Left lobe of liver (tissue), 2 donors: ENCODE data around the gene SEMA5A. TPM values are rescaled to one million over a fixed set of nuclear protein-coding genes. Genes with fewer than 3 reads are reported as not detected.

Source experiments
- ATAC-seq: fragments of 200-7000 bp; cut with Tn5 transposase; one replicate; pipeline ENCODE4 v1.9.1; 2020; ENCODE audit warnings: mild to moderate bottlenecking, moderate library complexity
- DNase-seq: peaks from one replicate; pipeline ENCODE4 v3.0.0-alpha.2; 2020; ENCODE audit warnings: low spot score
- total RNA-seq: library from RNA; stranded (reverse); gene quantifications from one replicate; pipeline ENCODE4 v1.2.1, GENCODE V29; 2021
- donor health status: DM: no; HTN: no; CAD: no; lungs with moderate emphysema.
- donor health status: DM: no; HTN: yes; CAD: no.

The SEMA5A gene
- total RNA-seq, 1 donor from 2014 or later, result 5.7 TPM

GRCh38 chr5:9515436-9515835 is 30.4 kb downstream of the SEMA5A start:
- ATAC-seq (no peak), DNase-seq (no peak)

DNA sequence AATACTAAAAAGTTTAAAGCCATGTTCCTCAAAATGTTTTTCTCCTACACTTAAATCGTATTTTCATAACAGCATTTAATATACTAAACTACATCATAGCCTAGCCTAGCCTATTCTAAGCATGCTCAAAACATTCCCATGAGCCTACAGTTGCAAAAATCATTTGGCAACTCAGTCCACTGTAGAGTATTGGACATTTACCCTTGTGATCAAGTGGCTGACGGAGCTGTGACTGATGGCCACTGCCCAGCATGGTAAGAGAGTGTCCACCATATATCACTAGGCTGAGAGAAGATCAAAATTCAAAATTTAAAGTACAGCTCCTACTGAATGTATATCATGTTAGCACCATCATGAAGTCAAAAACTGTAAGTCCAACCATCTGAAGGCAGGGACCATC is 30.9 kb downstream of the SEMA5A start:
- no peak for ATAC-seq
- DNase-seq, result no peak

GRCh38 chr5:9513827-9514226 is 32.0 kb downstream of the SEMA5A start:
- ATAC-seq (no peak), DNase-seq (no peak)

GRCh38 chr5:9512457-9512856 is 33.4 kb downstream of the SEMA5A start:
- DNase-seq, result no peak
- ATAC-seq, result peak; percentile 22

- ATAC-seq (no peak), DNase-seq (no peak)
Measured at GRCh38 chr5:9507974-9508373, 37.9 kb downstream of the SEMA5A start.

GRCh38 chr5:9505225-9505624 is 40.6 kb downstream of the SEMA5A start:
- DNase-seq (no peak), ATAC-seq (no peak)

DNA sequence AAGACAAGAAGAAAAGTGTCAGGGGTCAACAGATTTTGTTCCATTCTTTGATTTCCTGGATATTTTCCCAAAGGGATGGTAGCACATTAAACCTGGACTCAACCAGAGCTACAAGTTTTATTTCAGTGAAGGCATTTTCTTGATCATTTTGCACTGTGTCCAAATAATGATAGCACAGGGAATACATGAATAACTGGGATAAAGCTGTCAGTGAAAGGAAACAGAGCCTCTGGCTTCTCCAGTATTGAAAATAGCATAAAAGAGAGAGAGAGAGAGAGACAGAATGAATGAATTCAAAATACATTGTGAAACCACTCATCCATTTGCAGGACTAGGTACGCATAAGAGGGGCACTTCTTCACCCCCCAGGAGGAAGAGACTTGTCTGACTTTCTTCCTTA is 43.0 kb downstream of the SEMA5A start:
- ATAC-seq, result no peak
- no peak for DNase-seq

GRCh38 chr5:9502050-9502834 is 43.6 kb downstream of the SEMA5A start:
- no peak for DNase-seq
- ATAC-seq, result peak; percentile 31

DNA sequence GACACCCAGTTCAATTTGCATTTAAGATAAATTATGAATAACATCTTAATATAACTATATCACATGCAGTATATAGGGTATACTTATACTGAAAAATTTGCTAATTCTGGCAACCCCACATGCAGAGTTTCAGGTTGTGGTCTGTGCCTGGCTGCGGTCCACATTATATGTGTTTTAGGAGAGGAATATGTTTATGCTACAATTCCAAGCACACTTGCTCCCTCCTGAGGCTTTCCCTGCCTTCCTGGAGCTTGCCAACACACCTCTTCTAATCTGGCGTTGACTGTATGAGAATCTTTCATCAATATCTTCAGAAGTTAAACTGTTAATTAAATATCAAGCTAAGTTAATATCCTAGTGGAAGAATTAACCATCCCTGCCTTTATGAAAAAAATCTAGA is 45.2 kb downstream of the SEMA5A start:
- no peak for DNase-seq
- ATAC-seq, result no peak

GRCh38 chr5:9500193-9500592 is 45.7 kb downstream of the SEMA5A start:
- DNase-seq, result no peak
- ATAC-seq, result no peak

DNA sequence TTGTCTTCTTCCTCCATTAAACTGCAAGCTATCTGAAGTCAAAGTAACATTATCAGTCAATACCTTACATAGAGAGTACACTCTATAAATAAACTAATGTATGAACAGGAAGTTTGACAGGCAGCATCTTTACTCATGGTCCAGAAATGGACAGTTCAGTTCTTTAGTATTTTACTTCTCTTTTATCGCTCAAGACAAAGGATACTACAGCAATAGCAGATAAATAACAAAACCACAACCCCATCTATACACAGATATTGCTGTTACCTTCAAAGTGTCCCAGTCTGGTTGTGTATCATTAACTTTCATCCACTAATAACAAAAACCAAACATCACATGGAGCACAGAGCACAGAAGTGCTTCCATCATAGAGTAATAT is 46.4 kb downstream of the SEMA5A start:
- DNase-seq (no peak), ATAC-seq (no peak)

DNA sequence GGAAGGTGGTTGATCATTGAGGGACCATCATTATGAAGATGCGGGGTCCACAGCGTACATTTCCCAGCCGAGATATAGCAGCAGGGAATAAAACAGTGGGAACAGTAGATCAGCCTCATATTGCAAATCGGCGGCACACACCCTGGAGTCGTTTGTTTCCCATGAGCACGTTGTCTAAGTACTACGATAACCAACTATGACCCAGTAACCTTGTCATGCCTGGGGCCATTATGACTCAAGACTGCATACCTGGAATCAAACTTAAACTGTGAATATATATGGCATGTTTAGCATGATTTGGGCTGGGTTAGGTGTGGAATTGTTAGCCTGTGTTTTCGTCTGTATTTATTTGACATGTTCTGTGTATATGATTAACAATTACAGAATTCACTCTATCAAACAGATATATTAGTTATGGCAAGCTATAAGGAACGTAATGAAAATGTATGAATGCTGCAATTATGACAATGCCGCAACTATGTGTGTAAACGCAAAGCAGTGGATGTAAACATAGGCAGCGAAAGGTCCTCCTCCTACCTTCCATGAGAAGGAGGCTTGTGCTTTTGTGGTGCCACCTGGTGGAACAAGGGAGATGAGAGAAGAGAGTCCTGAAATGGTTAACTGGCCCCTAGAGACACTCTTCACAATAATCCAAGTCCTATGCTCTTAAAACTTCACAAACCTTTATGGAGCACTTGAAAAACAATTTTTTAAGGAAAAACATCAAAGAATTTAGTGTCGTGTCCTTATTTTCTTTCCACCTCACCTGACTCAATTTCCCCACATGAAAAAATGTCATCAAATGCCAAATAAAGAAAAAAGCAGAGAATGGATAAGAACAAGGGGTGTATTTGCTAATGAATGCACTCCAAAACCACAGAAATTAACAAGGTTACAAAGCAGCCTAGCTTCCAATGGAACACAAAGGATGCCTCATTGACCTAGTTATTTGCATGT is 47.1 kb downstream of the SEMA5A start:
- DNase-seq (no peak), ATAC-seq (peak; percentile 88)

- ATAC-seq, result no peak
- DNase-seq, result no peak
Measured at GRCh38 chr5:9497347-9497746, 48.5 kb downstream of the SEMA5A start.

- ATAC-seq (no peak), DNase-seq (no peak)
Measured at GRCh38 chr5:9496801-9497200, 49.1 kb downstream of the SEMA5A start.

DNA sequence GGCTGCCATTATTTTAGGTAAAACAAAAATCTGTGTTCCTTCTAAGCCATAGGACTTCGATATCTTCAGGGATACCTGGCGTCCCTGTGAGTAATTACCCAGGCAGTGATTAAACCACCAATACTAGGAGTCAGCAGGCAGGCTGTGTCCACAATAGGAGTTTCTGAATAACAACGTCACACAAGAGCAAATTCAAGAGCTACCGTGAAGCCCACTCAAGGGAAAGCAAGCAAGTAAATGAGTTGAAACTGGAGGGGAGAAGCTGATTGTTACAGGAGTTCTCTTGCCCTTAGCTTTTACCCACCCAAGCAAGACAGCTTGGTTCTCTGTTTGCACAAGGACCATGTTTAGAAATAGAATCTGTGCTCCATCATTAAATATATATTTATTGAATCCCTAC is 50.8 kb downstream of the SEMA5A start:
- no peak for DNase-seq
- no peak for ATAC-seq

DNA sequence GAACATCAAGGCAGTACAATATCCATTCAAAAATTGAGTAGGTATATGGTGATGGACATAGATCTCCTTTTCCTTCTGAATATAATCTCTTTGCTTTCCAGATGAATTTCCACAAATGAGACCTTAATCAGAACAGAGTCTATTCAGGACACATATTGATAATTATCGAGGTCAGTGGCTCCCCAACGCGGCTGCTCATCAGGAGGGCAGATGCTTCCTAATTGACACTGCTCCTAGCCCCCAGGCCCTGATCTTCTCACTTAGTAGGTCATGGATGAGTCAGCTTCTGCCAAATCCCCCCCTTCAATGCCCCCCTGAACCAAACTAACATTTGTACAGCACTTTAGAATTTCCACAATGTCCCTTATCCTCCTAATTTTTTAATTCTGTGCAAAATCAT is 51.6 kb downstream of the SEMA5A start:
- DNase-seq (no peak), ATAC-seq (no peak)

- ATAC-seq, result no peak
- DNase-seq, result no peak
Measured at GRCh38 chr5:9490494-9491097, 55.3 kb downstream of the SEMA5A start.

DNA sequence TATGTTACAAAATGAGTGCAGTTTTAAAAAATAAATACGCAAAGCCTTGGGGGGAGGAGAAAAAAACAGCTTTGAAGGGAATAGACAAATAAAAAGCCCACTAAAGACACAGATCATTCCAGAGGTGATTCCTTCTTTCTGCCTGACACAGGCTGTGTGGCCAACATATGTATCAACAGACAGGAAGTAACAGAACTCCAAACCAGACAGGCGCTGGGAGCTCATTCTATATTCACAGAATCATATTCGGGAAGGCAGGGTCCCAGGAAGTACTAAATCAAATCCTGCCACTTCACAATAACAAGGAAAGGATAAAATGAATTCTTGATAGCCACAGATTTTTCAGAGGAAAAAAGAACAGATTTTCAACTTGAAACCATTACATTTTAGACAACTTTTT is 62.1 kb downstream of the SEMA5A start:
- DNase-seq, result no peak
- ATAC-seq, result no peak

GRCh38 chr5:9483243-9483642 is 62.6 kb downstream of the SEMA5A start:
- ATAC-seq (no peak), DNase-seq (no peak)

GRCh38 chr5:9482381-9482780 is 63.5 kb downstream of the SEMA5A start:
- ATAC-seq, result no peak
- no peak for DNase-seq

GRCh38 chr5:9480499-9480898 is 65.4 kb downstream of the SEMA5A start:
- DNase-seq, result no peak
- ATAC-seq, result no peak

- no peak for DNase-seq
- no peak for ATAC-seq
Measured at GRCh38 chr5:9479990-9480389, 65.9 kb downstream of the SEMA5A start.
